Smooth muscle cell (in vitro differentiated cells): ENCODE measurements around the gene LENEP. TPM values are rescaled to one million over a fixed set of nuclear protein-coding genes. Genes with fewer than 3 reads are reported as not detected.
A peak's percentile ranks its signal among the peaks of the same experiment; 100 is the strongest.

Experiments
- DNase-seq: peaks from one replicate; lab custom pipeline; 2025; ENCODE audit not compliant: unreplicated experiment; lab: John Stamatoyannopoulos, UW
- H2AFZ ChIP-seq: fragments of 200-600 bp; sonication (generic); 2 replicates; pipeline ENCODE4 v1.6.0; 2016; ENCODE audit warnings: antibody characterized with exemption, low read depth, mild to moderate bottlenecking
- H3F3A ChIP-seq: fragments of 200-600 bp; sonication (generic); 2 replicates; pipeline ENCODE4 v1.6.0; 2017; ENCODE audit warnings: antibody characterized with exemption, low read depth
- H3K27ac ChIP-seq: fragments of 200-600 bp; sonication (generic); 2 replicates; pipeline ENCODE4 v1.5.1; 2016; ENCODE audit warnings: low read depth, mild to moderate bottlenecking
- H3K27me3 ChIP-seq: fragments of 200-600 bp; sonication (generic); 2 replicates; pipeline ENCODE4 v1.6.1; 2016; ENCODE audit warnings: low read depth, mild to moderate bottlenecking
- H3K36me3 ChIP-seq: fragments of 200-600 bp; sonication (generic); 2 replicates; pipeline ENCODE4 v1.5.1; 2016; ENCODE audit warnings: low read depth
- H3K4me1 ChIP-seq: fragments of 200-600 bp; sonication (generic); 2 replicates; pipeline ENCODE4 v1.5.1; 2016; ENCODE audit warnings: low read depth
- H3K4me2 ChIP-seq: fragments of 200-600 bp; sonication (generic); 2 replicates; pipeline ENCODE4 v1.6.0; 2016; ENCODE audit warnings: mild to moderate bottlenecking
- H3K4me3 ChIP-seq: fragments of 200-600 bp; sonication (generic); 2 replicates; pipeline ENCODE4 v1.5.1; 2016; ENCODE audit warnings: mild to moderate bottlenecking
- H3K79me2 ChIP-seq: fragments of 200-600 bp; sonication (generic); 2 replicates; pipeline ENCODE4 v1.6.0; 2016; ENCODE audit warnings: low read depth, mild to moderate bottlenecking
- H3K9ac ChIP-seq: fragments of 200-600 bp; sonication (generic); 2 replicates; pipeline ENCODE4 v1.6.0; 2016; ENCODE audit warnings: low read depth
- H3K9me3 ChIP-seq: fragments of 200-600 bp; sonication (generic); replicated peaks from 2 replicates; pipeline ENCODE4 v1.5.1; 2016; ENCODE audit warnings: low read depth
- H4K20me1 ChIP-seq: fragments of 200-600 bp; sonication (generic); 2 replicates; pipeline ENCODE4 v1.6.0; 2016; ENCODE audit warnings: low read depth
- WGBS: methylation state at CpG from one replicate; pipeline ENCODE4 v1.1.7; 2016; ENCODE audit warnings: low lambda C conversion rate; 5-methylcytosine and 5-hydroxymethylcytosine counted together
- polyA plus RNA-seq: library from polyadenylated mRNA; unstranded; fragments of >200 nt; fragmentation: Nextera tagmentation; extraction: Ambion mirVana; gene quantifications from 2 replicates; pipeline ENCODE4 v1.2.1, GENCODE V29; 2016
- total RNA-seq: library from RNA; depleted of rRNA; stranded (reverse); fragments of >200 nt; gene quantifications from 2 replicates; pipeline ENCODE4 v1.2.3, GENCODE V29; 2014
- TF ChIP-seq, protein P1 (sequence below): fragments of 200-600 bp; sonication (generic); IDR thresholded peaks from 2 replicates; pipeline ENCODE4 v1.5.1; 2017; ENCODE audit warnings: borderline replicate concordance, mild to moderate bottlenecking, antibody characterized with exemption; ENCODE audit not compliant: insufficient read depth, poor library complexity, severe bottlenecking

The LENEP gene
- total and polyA plus RNA-seq, 2 experiments from 2014 or later: not detected

DNA sequence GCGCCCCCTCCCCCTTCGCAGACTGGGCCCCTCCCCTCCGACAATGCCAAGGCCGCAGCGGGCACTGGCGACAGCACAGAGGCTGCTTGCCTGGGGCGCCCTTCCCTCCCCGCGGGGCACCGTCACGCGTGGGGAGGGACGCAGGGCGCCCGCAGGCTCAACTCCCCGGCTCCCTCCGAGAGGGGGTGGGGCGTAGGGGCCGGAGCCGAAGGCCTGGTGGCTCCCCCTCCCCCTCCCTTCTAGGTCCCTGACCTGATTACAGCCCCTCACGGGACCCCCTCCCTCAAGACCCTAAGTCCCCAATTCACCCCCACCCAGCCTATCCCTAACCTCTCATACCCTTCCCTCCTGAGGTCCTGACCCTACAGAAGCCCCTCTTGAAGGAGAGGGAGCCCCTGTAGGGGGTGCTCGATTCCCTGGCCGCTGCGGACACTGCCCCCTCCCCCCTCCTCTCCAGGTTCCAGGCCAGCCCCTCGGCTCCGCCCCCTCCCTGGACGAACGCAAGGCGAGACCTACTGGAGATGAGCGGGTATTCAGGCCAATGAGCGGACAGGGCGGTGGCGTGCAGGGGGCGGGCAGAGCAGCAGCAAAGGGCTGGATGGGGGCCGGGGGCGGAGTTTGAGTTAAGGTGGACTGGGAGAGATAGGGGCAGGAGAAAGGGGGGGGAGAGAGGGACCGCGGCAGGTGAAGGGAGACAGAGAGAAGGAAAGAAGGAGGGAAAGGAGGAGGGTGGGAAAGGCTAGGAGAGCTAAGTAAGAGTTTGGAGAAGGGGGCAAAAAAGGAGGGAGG lies 8.5 kb downstream of the LENEP start:
- H3K36me3 ChIP-seq: no peaks in the 10 kb centered on the region
- peaks cover 10% of the 10 kb centered on the region for H3F3A ChIP-seq
- no peaks in the 10 kb centered on the region for H3K27me3 ChIP-seq
- peaks cover 10% of the 10 kb centered on the region for H4K20me1 ChIP-seq
- peaks cover 28% of the 10 kb centered on the region for H3K79me2 ChIP-seq
- H2AFZ ChIP-seq: no peak overlapping the region
- H3K27ac ChIP-seq: peak overlapping the region; percentile 95
- peaks cover 16% of the 10 kb centered on the region for H3K4me1 ChIP-seq
- peak overlapping the region; percentile 73 for H3K4me3 ChIP-seq
- no peaks in the 10 kb centered on the region for H3K9me3 ChIP-seq
- H3K4me2 ChIP-seq: peak overlapping the region; percentile 86
- WGBS: 0% methylated on average over 9 of the region's 38 CpGs
- H3K9ac ChIP-seq: peak overlapping the region; percentile 51
- TF ChIP-seq, protein P1, sequence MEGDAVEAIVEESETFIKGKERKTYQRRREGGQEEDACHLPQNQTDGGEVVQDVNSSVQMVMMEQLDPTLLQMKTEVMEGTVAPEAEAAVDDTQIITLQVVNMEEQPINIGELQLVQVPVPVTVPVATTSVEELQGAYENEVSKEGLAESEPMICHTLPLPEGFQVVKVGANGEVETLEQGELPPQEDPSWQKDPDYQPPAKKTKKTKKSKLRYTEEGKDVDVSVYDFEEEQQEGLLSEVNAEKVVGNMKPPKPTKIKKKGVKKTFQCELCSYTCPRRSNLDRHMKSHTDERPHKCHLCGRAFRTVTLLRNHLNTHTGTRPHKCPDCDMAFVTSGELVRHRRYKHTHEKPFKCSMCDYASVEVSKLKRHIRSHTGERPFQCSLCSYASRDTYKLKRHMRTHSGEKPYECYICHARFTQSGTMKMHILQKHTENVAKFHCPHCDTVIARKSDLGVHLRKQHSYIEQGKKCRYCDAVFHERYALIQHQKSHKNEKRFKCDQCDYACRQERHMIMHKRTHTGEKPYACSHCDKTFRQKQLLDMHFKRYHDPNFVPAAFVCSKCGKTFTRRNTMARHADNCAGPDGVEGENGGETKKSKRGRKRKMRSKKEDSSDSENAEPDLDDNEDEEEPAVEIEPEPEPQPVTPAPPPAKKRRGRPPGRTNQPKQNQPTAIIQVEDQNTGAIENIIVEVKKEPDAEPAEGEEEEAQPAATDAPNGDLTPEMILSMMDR: peak; percentile 47
- peak; percentile 97 for DNase-seq

DNA sequence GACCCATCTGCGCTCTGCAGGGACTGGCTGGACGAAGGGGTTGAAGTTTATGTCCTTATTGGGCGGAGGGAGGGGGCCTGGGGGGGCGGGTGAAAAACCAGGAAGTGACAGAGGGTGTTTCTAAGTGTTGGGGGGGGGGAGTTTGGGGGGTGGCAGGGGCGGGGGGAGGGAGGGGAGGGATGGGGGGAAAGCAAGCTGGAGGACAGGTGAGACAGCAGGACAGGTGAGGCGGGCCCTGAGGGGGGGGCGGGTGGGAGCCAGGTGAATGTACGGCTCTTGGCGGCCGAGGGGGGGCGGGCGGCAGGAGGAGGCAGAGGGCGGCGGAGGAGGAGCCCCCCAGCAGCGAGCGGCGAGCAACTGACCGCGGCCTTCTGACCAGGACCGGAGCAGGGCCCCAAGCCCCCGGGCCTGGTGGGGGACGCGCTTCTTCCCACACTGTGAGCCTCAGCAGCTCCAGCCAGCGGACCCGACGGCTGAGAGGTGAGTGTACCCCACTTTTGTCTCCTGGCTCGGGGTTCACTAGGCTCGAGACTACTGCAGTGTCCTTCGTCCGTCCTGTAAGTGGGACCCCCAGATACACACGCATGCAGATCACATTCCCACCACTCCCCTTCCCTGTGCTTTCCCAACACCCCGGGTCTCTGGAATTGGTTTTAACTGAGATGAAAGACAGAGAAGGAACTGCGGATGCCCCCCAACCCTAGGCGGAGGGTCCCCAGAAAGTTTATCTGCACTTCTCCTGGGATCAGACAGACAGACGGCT lies 9.3 kb downstream of the LENEP start, which contains the start of gene ZBTB7B:
TSS of gene ZBTB7B (plus strand) at position 339 of the 763 bp plus-strand sequence. CDS start 11,859 bp downstream, outside the sequence.
- H3K27me3 ChIP-seq: no peaks in the 10 kb centered on the region
- H2AFZ ChIP-seq: peak within 1 kb of the TSS; percentile 50
- peaks cover 16% of the 10 kb centered on the region for H3K4me1 ChIP-seq
- peak within 1 kb of the TSS; percentile 95 for H3K27ac ChIP-seq
- peak within 1 kb of the TSS; percentile 73 for H3K4me3 ChIP-seq
- peak; percentile 51 for DNase-seq
- peak within 1 kb of the TSS; percentile 74 for H3K9ac ChIP-seq
- H3F3A ChIP-seq: peaks cover 10% of the 10 kb centered on the region
- TF ChIP-seq, protein P1: no peak
- 2% methylated on average over 16 of the region's 35 CpGs for WGBS
- no peaks in the 10 kb centered on the region for H3K36me3 ChIP-seq
- H3K79me2 ChIP-seq: peaks cover 35% of the 10 kb centered on the region
- H4K20me1 ChIP-seq: peaks cover 18% of the 10 kb centered on the region
- H3K4me2 ChIP-seq: peak within 1 kb of the TSS; percentile 86
- H3K9me3 ChIP-seq: no peaks in the 10 kb centered on the region

DNA sequence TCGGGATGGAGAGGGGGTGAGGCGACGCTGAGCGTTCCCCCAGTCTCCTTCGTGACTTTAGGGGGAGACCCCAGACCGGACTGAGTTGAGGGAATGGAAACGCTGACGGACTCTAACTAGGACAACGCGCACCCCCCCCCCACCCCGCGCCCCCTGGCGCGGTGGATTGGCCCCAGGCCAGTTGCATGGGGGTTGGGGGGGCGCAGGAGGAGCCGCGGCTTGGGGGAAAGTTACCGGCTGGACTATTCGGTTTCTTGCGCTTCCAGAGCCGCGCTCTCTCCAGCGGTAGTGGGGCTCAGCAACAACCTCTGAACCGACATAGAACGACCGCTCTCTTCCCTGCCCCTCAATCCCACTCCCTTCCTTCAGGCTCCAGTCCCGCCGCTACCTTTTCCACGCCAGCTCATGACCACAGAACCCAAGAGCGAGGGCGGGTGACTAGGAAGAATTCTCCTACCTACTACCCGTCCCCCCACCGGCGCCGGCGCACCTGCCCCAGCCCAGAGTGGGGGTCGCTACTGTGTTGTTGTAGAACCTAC lies 9.9 kb downstream of the LENEP start:
- peaks cover 40% of the 10 kb centered on the region for H3K79me2 ChIP-seq
- no peaks in the 10 kb centered on the region for H3K27me3 ChIP-seq
- peak; percentile 51 for DNase-seq
- WGBS: under 1% methylated on average over 20 of the region's 37 CpGs
- H3K27ac ChIP-seq: peak overlapping the region; percentile 45
- TF ChIP-seq, protein P1: no peak
- no peaks in the 10 kb centered on the region for H3K9me3 ChIP-seq
- peak overlapping the region; percentile 84 for H3K4me2 ChIP-seq
- H4K20me1 ChIP-seq: peaks cover 24% of the 10 kb centered on the region
- no peaks in the 10 kb centered on the region for H3K36me3 ChIP-seq
- peak overlapping the region; percentile 50 for H2AFZ ChIP-seq
- peak overlapping the region; percentile 74 for H3K9ac ChIP-seq
- peaks cover 17% of the 10 kb centered on the region for H3K4me1 ChIP-seq
- peaks cover 10% of the 10 kb centered on the region for H3F3A ChIP-seq
- peak overlapping the region; percentile 73 for H3K4me3 ChIP-seq
